ENCODE results near the gene CTNNA1. TPM values are rescaled to one million over a fixed set of nuclear protein-coding genes. Genes with fewer than 3 reads are reported as not detected.

Gene CTNNA1
- total and polyA plus RNA-seq, 12 donors = 111 to 521 (median 347) TPM

DNA sequence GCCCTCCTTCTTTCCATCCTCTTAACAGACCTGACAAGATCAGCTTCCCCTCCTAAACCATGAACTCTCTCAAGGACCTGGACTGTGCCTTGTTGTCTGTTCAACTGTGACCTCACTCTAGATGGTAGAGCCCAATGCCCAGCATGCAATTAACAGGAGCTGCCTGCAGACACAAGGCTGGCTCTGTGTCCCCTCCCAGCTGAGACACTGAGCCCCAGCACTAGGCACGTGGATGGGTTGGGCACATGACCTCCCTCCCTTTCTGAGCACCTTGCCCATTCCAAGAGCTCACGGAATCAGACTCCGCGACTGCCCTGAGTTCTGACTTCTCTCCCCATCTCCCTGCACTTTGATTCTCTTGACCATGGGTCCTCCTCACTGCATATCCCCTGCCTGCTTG is 215.4 kb downstream of the CTNNA1 start:
- WGBS, 4 donors = 81 to 90% (median 88%) methylated on average over 3 to 4 of the region's 4 CpGs
- intact Hi-C loops (cut with DNase I) = no loop called here
- peaks cover 32 to 48% of the 10 kb centered on the region in 2 donors for H3K4me1 ChIP-seq (replicated peaks in 1 of 2)
- peak overlapping the region in 2 of 5 donors; percentile 2 to 16 for H3K27ac ChIP-seq
- H3K4me3 ChIP-seq = no peak overlapping the region
- DNase-seq = no peak
- no peaks in the 10 kb centered on the region for H3K27me3 ChIP-seq
- H3K36me3 ChIP-seq (replicated peaks in 1 of 2) = no peaks in the 10 kb centered on the region
- no peak for TF ChIP-seq POLR2A (IDR thresholded peaks at IDR 0.05)
- TF ChIP-seq, protein P1, sequence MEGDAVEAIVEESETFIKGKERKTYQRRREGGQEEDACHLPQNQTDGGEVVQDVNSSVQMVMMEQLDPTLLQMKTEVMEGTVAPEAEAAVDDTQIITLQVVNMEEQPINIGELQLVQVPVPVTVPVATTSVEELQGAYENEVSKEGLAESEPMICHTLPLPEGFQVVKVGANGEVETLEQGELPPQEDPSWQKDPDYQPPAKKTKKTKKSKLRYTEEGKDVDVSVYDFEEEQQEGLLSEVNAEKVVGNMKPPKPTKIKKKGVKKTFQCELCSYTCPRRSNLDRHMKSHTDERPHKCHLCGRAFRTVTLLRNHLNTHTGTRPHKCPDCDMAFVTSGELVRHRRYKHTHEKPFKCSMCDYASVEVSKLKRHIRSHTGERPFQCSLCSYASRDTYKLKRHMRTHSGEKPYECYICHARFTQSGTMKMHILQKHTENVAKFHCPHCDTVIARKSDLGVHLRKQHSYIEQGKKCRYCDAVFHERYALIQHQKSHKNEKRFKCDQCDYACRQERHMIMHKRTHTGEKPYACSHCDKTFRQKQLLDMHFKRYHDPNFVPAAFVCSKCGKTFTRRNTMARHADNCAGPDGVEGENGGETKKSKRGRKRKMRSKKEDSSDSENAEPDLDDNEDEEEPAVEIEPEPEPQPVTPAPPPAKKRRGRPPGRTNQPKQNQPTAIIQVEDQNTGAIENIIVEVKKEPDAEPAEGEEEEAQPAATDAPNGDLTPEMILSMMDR (IDR thresholded peaks at IDR 0.05) = no peak
- no peaks in the 10 kb centered on the region for H3K9me3 ChIP-seq (replicated peaks in 1 of 3)

DNA sequence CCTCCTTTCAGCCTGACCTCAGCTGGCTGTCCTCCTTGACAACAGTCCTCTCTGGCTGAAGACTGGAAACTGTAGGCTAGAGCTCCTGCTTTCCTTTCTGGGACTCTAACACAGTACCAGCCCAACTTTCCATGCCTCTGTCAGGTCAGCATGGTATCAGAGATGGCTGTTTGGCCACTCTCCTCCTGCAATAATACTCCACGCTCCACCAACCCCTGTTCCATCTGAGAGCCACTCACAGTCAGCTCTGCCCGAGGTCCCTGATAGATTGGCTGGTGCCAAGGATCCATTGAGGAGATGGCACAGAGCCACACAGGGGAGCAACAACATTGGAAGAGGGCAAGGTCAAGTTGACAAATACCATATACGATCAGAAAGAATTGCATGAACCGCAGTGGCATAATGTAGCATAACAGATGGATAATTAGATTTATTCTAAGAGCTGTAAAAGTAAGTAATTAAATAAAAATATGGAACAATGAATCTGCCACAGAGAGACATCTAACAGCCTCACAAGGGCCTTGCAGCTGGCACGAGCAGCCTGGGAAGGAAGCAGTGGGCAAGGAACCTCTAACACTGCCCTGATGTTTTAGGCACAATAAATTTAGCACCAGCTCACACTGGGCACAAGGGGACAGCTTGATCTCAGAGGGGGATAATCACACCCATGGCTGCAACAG is 216.2 kb downstream of the CTNNA1 start:
- no peak overlapping the region for H3K4me3 ChIP-seq
- H3K36me3 ChIP-seq (replicated peaks in 1 of 2) = no peaks in the 10 kb centered on the region
- WGBS, 4 donors = 43 to 62% (median 50%) methylated on average over 5 of the region's 5 CpGs
- intact Hi-C loops (cut with DNase I) = no loop called here
- H3K4me1 ChIP-seq (replicated peaks in 1 of 2) = peaks cover 28 to 48% of the 10 kb centered on the region in 2 donors
- H3K27ac ChIP-seq = peak overlapping the region in 4 of 5 donors; percentile 27 to 53 (median 42)
- TF ChIP-seq, protein P1 (IDR thresholded peaks at IDR 0.05) = no peak
- TF ChIP-seq POLR2A (IDR thresholded peaks at IDR 0.05) = no peak
- no peaks in the 10 kb centered on the region for H3K27me3 ChIP-seq
- H3K9me3 ChIP-seq (replicated peaks in 1 of 3) = no peaks in the 10 kb centered on the region
- DNase-seq = peak in 2 of 7 donors; percentile 16 to 37

DNA sequence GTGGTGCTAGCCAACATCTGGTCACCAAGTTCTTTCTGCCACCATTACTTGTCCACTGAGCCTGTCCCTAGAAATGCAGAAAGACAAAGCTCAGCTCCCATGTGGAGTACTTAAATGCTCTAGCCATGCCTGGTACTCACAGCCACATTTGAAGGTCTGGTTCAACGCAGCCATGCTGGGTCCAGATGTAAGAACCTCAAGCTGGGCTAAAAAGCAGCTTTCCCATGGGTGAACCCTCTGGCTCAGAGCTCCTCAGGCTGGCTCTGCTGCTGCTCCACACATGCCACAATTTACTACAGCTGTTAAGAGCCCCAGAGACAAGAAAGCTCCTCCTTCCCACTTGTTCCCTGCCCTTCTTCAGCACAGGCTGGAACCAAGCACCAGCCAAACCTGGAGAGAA is 219.0 kb downstream of the CTNNA1 start:
- no peaks in the 10 kb centered on the region for H3K9me3 ChIP-seq (replicated peaks in 1 of 3)
- 78 to 100% (median 98%) methylated on average over 1 of the region's 1 CpG for WGBS, 4 donors
- H3K27ac ChIP-seq = no peak overlapping the region
- intact Hi-C loops (cut with DNase I) = no loop called here
- no peak overlapping the region for H3K4me3 ChIP-seq
- peak in 2 of 7 donors; percentile 16 to 40 for DNase-seq
- no peak for TF ChIP-seq POLR2A (IDR thresholded peaks at IDR 0.05)
- H3K27me3 ChIP-seq = no peaks in the 10 kb centered on the region
- H3K4me1 ChIP-seq (replicated peaks in 1 of 2) = peaks cover 27 to 45% of the 10 kb centered on the region in 2 donors
- H3K36me3 ChIP-seq (replicated peaks in 1 of 2) = no peaks in the 10 kb centered on the region

DNA sequence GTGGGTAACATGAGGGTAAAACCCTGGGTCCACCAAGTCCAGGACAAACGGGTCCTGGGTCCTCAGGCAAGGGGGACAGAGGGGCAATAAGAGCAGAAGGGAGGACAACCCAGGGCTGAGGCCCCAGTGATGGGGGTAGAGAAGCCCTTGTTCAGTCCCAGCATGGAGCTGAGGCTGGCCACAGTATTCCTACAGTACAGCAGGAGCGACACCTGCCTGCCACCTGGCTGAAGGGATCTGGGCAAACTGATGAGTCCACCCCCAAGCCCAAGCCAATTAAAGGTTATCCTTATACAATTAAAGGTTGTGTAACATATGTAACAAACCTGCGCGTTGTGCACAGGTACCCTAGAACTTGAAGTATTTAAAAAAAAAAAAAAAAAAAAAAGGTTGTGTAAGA is 219.6 kb downstream of the CTNNA1 start:
- intact Hi-C loops (cut with DNase I) = no loop called here
- Histone ChIP-seq H3K4me1 (replicated peaks in 1 of 2) (peaks cover 27 to 45% of the 10 kb centered on the region in 2 donors), H3K27me3 (no peaks in the 10 kb centered on the region), H3K36me3 (replicated peaks in 1 of 2) (no peaks in the 10 kb centered on the region), H3K4me3 (no peak overlapping the region), H3K27ac (no peak overlapping the region), H3K9me3 (replicated peaks in 1 of 3) (no peaks in the 10 kb centered on the region)
- WGBS, 4 donors = 92 to 96% (median 96%) methylated on average over 4 of the region's 4 CpGs
- TF ChIP-seq, protein P1 (IDR thresholded peaks at IDR 0.05) = no peak
- TF ChIP-seq POLR2A (IDR thresholded peaks at IDR 0.05) = no peak
- peak in 2 of 7 donors; percentile 13 to 43 for DNase-seq

All from adrenal gland (tissue), 12 donors.